HL-60 (cell line): ENCODE data around the gene MYCBP2.

Source experiments
- DNase-seq, 2 experiments: peaks; one replicate each; pipeline ENCODE4 v3.0.0-alpha.2; 2010 to 2020; ENCODE audit warnings: low read depth in 1 of 2, low spot score in 1 of 2
- H3K27ac ChIP-seq: fragments of 250-450 bp; sonication (Bioruptor Pico); replicated peaks from 2 replicates; pipeline ENCODE4 v1.5.1; 2020; ENCODE audit warnings: mild to moderate bottlenecking, moderate library complexity
- H3K27me3 ChIP-seq: fragments of 250-450 bp; sonication (Bioruptor Pico); 2 replicates; pipeline ENCODE4 v1.5.1; 2021; ENCODE audit warnings: mild to moderate bottlenecking, moderate library complexity; ENCODE audit not compliant: insufficient read depth, poor library complexity, severe bottlenecking
- H3K4me3 ChIP-seq: replicated peaks from 2 replicates; pipeline ENCODE4 v1.5.1; 2011; ENCODE audit warnings: mild to moderate bottlenecking, control low read depth, low read length; ENCODE audit not compliant: insufficient read depth
- CTCF ChIP-seq: IDR thresholded peaks from one replicate; pipeline ENCODE4 v1.5.1; 2011; ENCODE audit warnings: low read length, control low read depth, inconsistent platforms; ENCODE audit not compliant: insufficient read depth
- GABPA ChIP-seq: IDR thresholded peaks from 2 replicates; pipeline ENCODE4 v1.6.1; 2012; ENCODE audit warnings: low read depth
- POLR2AphosphoS5 ChIP-seq: IDR thresholded peaks from 2 replicates; pipeline ENCODE4 v1.6.1; 2012; ENCODE audit warnings: low read depth
- REST ChIP-seq: IDR thresholded peaks from 2 replicates; pipeline ENCODE4 v1.6.1; 2012; ENCODE audit warnings: low read depth; ENCODE audit not compliant: insufficient replicate concordance
- SPI1 ChIP-seq: IDR thresholded peaks from 2 replicates; pipeline ENCODE4 v1.6.1; 2012; ENCODE audit warnings: low read depth, mild to moderate bottlenecking, borderline replicate concordance

Gene MYCBP2

GRCh38 chr13:77139306-77139705 lies 187.6 kb downstream of the MYCBP2 start:
- H3K27ac ChIP-seq = no peak overlapping the region
- no peak overlapping the region for H3K4me3 ChIP-seq
- TF ChIP-seq GABPA (no peak), POLR2AphosphoS5 (no peak), REST (no peak), CTCF (no peak), SPI1 (no peak)
- no peaks in the 10 kb centered on the region for H3K27me3 ChIP-seq
- DNase-seq = no peak

GRCh38 chr13:77138813-77139212 lies 188.1 kb downstream of the MYCBP2 start:
- H3K27me3 ChIP-seq = no peaks in the 10 kb centered on the region
- no peak for DNase-seq
- no peak for TF ChIP-seq POLR2AphosphoS5
- TF ChIP-seq CTCF = no peak
- TF ChIP-seq GABPA = no peak
- no peak overlapping the region for H3K4me3 ChIP-seq
- H3K27ac ChIP-seq = no peak overlapping the region

- TF ChIP-seq CTCF (no peak), POLR2AphosphoS5 (no peak), REST (no peak), SPI1 (no peak), GABPA (no peak)
- Histone ChIP-seq H3K27me3 (no peaks in the 10 kb centered on the region), H3K27ac (no peak overlapping the region), H3K4me3 (no peak overlapping the region)
- no peak for DNase-seq
Measured at GRCh38 chr13:77136902-77137420, 189.9 kb downstream of the MYCBP2 start.

- H3K27ac ChIP-seq = no peak overlapping the region
- H3K27me3 ChIP-seq = no peaks in the 10 kb centered on the region
- DNase-seq = no peak
- no peak overlapping the region for H3K4me3 ChIP-seq
- TF ChIP-seq CTCF = no peak
- no peak for TF ChIP-seq POLR2AphosphoS5
- TF ChIP-seq REST = no peak
- no peak for TF ChIP-seq GABPA
- no peak for TF ChIP-seq SPI1
Measured at GRCh38 chr13:77124423-77124822, 202.5 kb downstream of the MYCBP2 start.
